HG03159 (cell line): ENCODE data around the gene TSC22D1.
"Not testable (repeated sequence)": the region's sequence is repeated elsewhere in the genome, so short reads cannot be mapped to it uniquely, and the experiment has no call there.

Experiments
- ATAC-seq: cut with Tn5 transposase; IDR thresholded peaks from one replicate; pipeline ENCODE4 v1.9.1; 2021; ENCODE audit warnings: mild to moderate bottlenecking, moderate library complexity; ENCODE audit not compliant: unreplicated experiment

The TSC22D1 gene

GRCh38 chr13:44573790-44574465, 2.2 kb downstream of the TSC22D1 start:
- no peak for ATAC-seq

GRCh38 chr13:44573071-44573470, 3.1 kb downstream of the TSC22D1 start:
- no peak for ATAC-seq

GRCh38 chr13:44566601-44567000, 9.5 kb downstream of the TSC22D1 start:
- ATAC-seq: no peak

- ATAC-seq: no peak
Measured at GRCh38 chr13:44565881-44566280, 10.2 kb downstream of the TSC22D1 start.

- ATAC-seq: no peak
Measured at GRCh38 chr13:44564936-44565335, 11.2 kb downstream of the TSC22D1 start.

GRCh38 chr13:44562853-44563252, 13.3 kb downstream of the TSC22D1 start:
- not testable (repeated sequence) for ATAC-seq

- ATAC-seq: no peak
Measured at GRCh38 chr13:44561351-44561750, 14.8 kb downstream of the TSC22D1 start.

GRCh38 chr13:44557986-44558385, 18.1 kb downstream of the TSC22D1 start:
- ATAC-seq: no peak

GRCh38 chr13:44555207-44555606, 20.9 kb downstream of the TSC22D1 start:
- no peak for ATAC-seq

- no peak for ATAC-seq
Measured at GRCh38 chr13:44549476-44549875, 26.7 kb downstream of the TSC22D1 start.

GRCh38 chr13:44546164-44546563, 30.0 kb downstream of the TSC22D1 start:
- no peak for ATAC-seq

GRCh38 chr13:44543369-44543768, 32.8 kb downstream of the TSC22D1 start:
- no peak for ATAC-seq

GRCh38 chr13:44542361-44542760, 33.8 kb downstream of the TSC22D1 start:
- ATAC-seq: no peak

- ATAC-seq: no peak
Measured at GRCh38 chr13:44541601-44542000, 34.5 kb downstream of the TSC22D1 start.

- no peak for ATAC-seq
Measured at GRCh38 chr13:44540761-44541434, 35.2 kb downstream of the TSC22D1 start.

GRCh38 chr13:44537248-44537647, 38.9 kb downstream of the TSC22D1 start:
- ATAC-seq: no peak

- ATAC-seq: no peak
Measured at GRCh38 chr13:44523146-44524015, 52.7 kb downstream of the TSC22D1 start.

GRCh38 chr13:44519642-44520041, 56.5 kb downstream of the TSC22D1 start:
- no peak for ATAC-seq

- no peak for ATAC-seq
Measured at GRCh38 chr13:44516771-44517170, 59.4 kb downstream of the TSC22D1 start.

GRCh38 chr13:44514278-44514677, 61.9 kb downstream of the TSC22D1 start:
- no peak for ATAC-seq

- ATAC-seq: not testable (repeated sequence)
Measured at GRCh38 chr13:44509853-44510252, 66.3 kb downstream of the TSC22D1 start.
